ENCODE results near the gene SLC9A9. TPM values are rescaled to one million over a fixed set of nuclear protein-coding genes. Genes with fewer than 3 reads are reported as not detected.

The SLC9A9 gene
- total RNA-seq, 2 experiments from 2014 or later = 12.2 TPM

DNA sequence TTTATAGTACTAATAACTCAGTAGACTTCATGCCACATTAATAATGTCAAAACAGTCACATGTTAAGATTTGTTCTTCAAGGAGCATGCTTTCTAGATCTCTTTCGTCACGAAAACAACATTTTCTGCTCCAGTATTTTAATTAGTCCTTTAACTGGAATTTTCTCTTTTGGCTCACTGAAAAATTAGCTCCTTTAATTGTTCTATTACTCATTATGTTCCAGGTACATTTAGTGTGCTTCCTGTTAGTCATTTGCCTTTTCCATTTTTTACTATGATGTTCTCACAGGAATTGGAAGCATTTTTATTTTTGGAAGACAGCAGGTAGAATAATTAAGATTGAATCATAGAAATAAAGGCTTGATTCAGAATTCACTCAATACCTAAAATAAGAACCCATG lies 111.2 kb downstream of the SLC9A9 start:
- TF ChIP-seq, protein P1, sequence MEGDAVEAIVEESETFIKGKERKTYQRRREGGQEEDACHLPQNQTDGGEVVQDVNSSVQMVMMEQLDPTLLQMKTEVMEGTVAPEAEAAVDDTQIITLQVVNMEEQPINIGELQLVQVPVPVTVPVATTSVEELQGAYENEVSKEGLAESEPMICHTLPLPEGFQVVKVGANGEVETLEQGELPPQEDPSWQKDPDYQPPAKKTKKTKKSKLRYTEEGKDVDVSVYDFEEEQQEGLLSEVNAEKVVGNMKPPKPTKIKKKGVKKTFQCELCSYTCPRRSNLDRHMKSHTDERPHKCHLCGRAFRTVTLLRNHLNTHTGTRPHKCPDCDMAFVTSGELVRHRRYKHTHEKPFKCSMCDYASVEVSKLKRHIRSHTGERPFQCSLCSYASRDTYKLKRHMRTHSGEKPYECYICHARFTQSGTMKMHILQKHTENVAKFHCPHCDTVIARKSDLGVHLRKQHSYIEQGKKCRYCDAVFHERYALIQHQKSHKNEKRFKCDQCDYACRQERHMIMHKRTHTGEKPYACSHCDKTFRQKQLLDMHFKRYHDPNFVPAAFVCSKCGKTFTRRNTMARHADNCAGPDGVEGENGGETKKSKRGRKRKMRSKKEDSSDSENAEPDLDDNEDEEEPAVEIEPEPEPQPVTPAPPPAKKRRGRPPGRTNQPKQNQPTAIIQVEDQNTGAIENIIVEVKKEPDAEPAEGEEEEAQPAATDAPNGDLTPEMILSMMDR (IDR thresholded peaks at IDR 0.05) = no peak
- Mint-ChIP-seq H3K36me3 (ENCODE audit: low read depth) (peaks cover 21% of the 10 kb centered on the region), H3K4me1 (ENCODE audit: low read depth) (no peaks in the 10 kb centered on the region), H3K4me3 (no peak overlapping the region), H3K27me3 (no peaks in the 10 kb centered on the region), H3K27ac (no peak overlapping the region), H3K9me3 (peaks cover 10% of the 10 kb centered on the region)
- ChIA-PET POLR2A (interaction anchor here (0.6 kb wide), 1 partner anchor 66 kb away, joined by 3 read pairs; no protein-coding TSS in a partner anchor), CTCF (no interaction called here)
- H3K27me3 ChIP-seq (ENCODE audit: control insufficient read depth in 1 of 2, insufficient read depth in 2 of 2, low read length in 2 of 2) = no peaks in the 10 kb centered on the region
- intact Hi-C loops (cut with DNase I, micrococcal nuclease) = no loop called here
- peaks cover 0 to 7% of the 10 kb centered on the region in 2 experiments for H3K9me3 ChIP-seq (ENCODE audit: control insufficient read depth in 1 of 2, insufficient read depth in 1 of 2, low read length in 2 of 2)
- no peaks in the 10 kb centered on the region for H3K4me1 ChIP-seq (ENCODE audit: insufficient read depth, low read length)
- no peak overlapping the region for H3K27ac ChIP-seq (ENCODE audit: low read depth in 1 of 2, low read length in 2 of 2)
- H3K4me3 ChIP-seq (ENCODE audit: low read length) = no peak overlapping the region
- DNase-seq = no peak
- H3K36me3 ChIP-seq (ENCODE audit: insufficient read depth, low read length) = no peaks in the 10 kb centered on the region
- ATAC-seq (ENCODE audit: poor library complexity) = no peak

DNA sequence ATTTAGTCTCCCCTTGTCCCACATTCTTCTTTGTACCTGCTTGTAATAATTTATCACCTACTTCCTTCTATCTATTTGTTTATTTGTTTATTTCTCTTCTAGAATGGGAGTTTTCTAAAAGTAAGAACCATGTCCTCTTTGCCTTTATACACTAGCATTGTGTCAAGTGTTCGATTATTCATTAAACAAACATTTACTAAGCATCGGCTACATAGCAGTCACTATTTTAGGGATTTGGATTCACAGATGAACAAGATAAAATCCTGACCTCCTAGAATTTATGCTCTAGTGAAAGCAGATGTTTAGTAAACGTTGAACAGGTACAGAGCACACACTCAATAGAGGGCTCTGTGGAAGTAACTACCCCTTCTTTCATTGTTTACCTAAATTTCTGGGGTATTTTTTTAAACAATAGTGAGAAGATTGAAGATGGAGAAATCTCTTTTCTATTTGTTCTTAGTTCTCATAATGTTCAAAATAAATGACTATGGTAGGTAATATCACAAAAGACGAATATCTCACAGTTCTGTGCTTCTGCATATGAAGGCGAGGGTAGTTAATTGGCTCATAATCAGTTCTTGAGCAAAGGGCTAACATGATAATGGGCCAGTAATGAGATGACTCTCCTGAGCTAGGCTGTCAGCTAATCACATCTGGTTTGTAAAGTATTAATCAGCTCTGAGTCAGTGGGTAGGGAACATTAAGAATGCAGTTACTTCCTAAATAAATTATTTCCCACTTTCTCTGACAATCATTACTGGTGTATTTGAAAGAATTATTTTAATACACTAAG lies 111.9 kb downstream of the SLC9A9 start:
- DNase-seq (no peak), ATAC-seq (ENCODE audit: poor library complexity) (no peak)
- Mint-ChIP-seq H3K27me3 (no peaks in the 10 kb centered on the region), H3K27ac (no peak overlapping the region), H3K4me3 (no peak overlapping the region), H3K36me3 (ENCODE audit: low read depth) (peaks cover 15% of the 10 kb centered on the region), H3K9me3 (peaks cover 7% of the 10 kb centered on the region), H3K4me1 (ENCODE audit: low read depth) (peaks cover 5% of the 10 kb centered on the region)
- H3K9me3 ChIP-seq (ENCODE audit: control insufficient read depth in 1 of 2, insufficient read depth in 1 of 2, low read length in 2 of 2) = peaks cover 0 to 7% of the 10 kb centered on the region in 2 experiments
- intact Hi-C loops (cut with DNase I, micrococcal nuclease) = no loop called here
- TF ChIP-seq, protein P1 (IDR thresholded peaks at IDR 0.05) = no peak
- ChIA-PET POLR2A (interaction anchor here (0.6 kb wide), 1 partner anchor 66 kb away, joined by 3 read pairs; no protein-coding TSS in a partner anchor), CTCF (no interaction called here)
- H3K4me3 ChIP-seq (ENCODE audit: low read length) = no peak overlapping the region
- H3K27ac ChIP-seq (ENCODE audit: low read depth in 1 of 2, low read length in 2 of 2) = no peak overlapping the region
- H3K4me1 ChIP-seq (ENCODE audit: insufficient read depth, low read length) = no peaks in the 10 kb centered on the region
- H3K36me3 ChIP-seq (ENCODE audit: insufficient read depth, low read length) = no peaks in the 10 kb centered on the region
- H3K27me3 ChIP-seq (ENCODE audit: control insufficient read depth in 1 of 2, insufficient read depth in 2 of 2, low read length in 2 of 2) = no peaks in the 10 kb centered on the region

DNA sequence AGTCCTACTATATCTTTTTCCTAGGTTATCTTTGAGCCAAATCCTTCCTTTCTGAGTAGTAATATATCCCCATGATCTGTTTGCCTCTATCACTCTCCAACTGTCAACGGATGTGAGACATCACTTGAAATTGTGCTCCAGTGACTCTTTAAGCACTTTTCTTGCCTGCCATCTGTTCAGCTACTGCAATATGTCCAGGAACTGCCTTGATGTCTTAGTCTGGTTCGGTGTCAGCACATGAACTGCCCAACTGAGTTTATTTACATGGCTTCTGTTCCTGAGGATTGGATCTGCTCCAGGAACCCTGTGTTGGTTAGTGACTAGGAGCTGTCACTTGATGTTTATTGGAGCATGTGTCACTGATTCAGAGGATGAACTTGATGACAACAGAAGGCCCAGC lies 116.5 kb downstream of the SLC9A9 start:
- H3K27ac Mint-ChIP-seq = no peak overlapping the region
- ChIA-PET POLR2A (no interaction called here), CTCF (no interaction called here)
- H3K36me3 Mint-ChIP-seq (ENCODE audit: low read depth) = no peaks in the 10 kb centered on the region
- ATAC-seq (ENCODE audit: poor library complexity) (no peak), DNase-seq (no peak)
- TF ChIP-seq, protein P1 (IDR thresholded peaks at IDR 0.05) = no peak
- peaks cover 12% of the 10 kb centered on the region for H3K4me1 Mint-ChIP-seq (ENCODE audit: low read depth)
- no peaks in the 10 kb centered on the region for H3K9me3 Mint-ChIP-seq
- Histone ChIP-seq H3K4me3 (ENCODE audit: low read length) (no peak overlapping the region), H3K27me3 (ENCODE audit: control insufficient read depth in 1 of 2, insufficient read depth in 2 of 2, low read length in 2 of 2) (no peaks in the 10 kb centered on the region), H3K9me3 (ENCODE audit: control insufficient read depth in 1 of 2, insufficient read depth in 1 of 2, low read length in 2 of 2) (no peaks in the 10 kb centered on the region), H3K36me3 (ENCODE audit: insufficient read depth, low read length) (no peaks in the 10 kb centered on the region), H3K4me1 (ENCODE audit: insufficient read depth, low read length) (no peaks in the 10 kb centered on the region), H3K27ac (ENCODE audit: low read depth in 1 of 2, low read length in 2 of 2) (no peak overlapping the region)
- intact Hi-C loops (cut with DNase I, micrococcal nuclease) = no loop called here
- no peaks in the 10 kb centered on the region for H3K27me3 Mint-ChIP-seq
- H3K4me3 Mint-ChIP-seq = no peak overlapping the region

Data from CD4-positive, alpha-beta T cell (primary cell).